ENCODE measurements around the gene MXD3.
A peak's percentile ranks its signal among the peaks of the same experiment; 100 is the strongest.
"Not testable (repeated sequence)": the region's sequence is repeated elsewhere in the genome, so short reads cannot be mapped to it uniquely, and the experiment has no call there.

MXD3 gene

GRCh38 chr5:177319913-177320588 is 8.4 kb upstream of the MXD3 start:
- no peak for DNase-seq

GRCh38 chr5:177317959-177318377 is 6.3 kb upstream of the MXD3 start:
- peak; percentile 87 for DNase-seq

- DNase-seq: no peak
Observed at GRCh38 chr5:177316005-177316404, 4.3 kb upstream of the MXD3 start.

- no peak for DNase-seq
Observed at GRCh38 chr5:177315411-177315810, 3.7 kb upstream of the MXD3 start.

DNA sequence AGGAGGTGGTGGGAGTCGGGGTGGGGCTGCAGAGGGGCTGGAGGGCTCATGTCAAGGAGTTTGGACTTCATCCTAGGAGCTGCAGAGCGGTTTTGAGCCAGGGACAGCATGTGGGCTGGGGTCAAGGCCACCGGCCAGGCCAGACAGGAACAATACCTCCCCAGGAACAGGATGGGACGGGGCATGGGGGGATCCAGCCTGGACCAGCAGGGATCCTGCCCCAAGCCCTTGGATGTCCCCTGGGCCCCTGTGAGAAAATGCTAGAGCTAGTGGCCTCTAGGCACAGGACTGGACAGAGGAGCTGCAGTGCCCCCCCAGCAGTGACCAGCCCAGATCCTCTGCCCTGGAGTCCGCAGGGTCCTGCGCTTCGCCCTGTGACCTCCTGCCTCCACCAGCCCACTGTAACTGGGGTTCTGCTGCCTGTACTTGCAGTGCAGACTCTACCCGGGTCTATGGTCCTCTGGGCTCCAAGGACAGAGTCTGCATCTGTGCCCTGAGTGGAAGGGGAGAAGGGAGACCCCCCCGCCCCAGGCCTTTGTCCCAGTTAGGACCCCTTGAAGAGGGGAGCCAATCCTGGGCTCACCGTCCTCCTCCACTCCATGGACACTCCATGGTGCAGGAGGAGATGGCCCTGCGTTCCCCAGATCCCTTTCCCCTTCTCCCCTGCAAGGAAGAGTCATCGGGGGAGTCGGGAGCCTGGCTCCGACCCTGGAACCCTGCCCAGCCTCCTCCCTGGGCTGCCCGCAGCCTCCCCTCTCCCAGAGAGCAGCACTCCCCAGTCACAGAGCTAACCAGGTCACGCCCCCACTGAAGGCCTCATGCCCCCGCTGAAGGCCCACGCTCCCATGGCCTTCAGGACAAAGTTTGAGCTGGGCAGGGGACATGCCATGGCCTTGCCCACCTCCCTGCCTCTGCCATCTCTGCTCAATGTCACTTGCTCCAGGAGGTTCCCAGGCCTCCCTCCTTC is 3.0 kb upstream of the MXD3 start:
- no peak for DNase-seq

DNA sequence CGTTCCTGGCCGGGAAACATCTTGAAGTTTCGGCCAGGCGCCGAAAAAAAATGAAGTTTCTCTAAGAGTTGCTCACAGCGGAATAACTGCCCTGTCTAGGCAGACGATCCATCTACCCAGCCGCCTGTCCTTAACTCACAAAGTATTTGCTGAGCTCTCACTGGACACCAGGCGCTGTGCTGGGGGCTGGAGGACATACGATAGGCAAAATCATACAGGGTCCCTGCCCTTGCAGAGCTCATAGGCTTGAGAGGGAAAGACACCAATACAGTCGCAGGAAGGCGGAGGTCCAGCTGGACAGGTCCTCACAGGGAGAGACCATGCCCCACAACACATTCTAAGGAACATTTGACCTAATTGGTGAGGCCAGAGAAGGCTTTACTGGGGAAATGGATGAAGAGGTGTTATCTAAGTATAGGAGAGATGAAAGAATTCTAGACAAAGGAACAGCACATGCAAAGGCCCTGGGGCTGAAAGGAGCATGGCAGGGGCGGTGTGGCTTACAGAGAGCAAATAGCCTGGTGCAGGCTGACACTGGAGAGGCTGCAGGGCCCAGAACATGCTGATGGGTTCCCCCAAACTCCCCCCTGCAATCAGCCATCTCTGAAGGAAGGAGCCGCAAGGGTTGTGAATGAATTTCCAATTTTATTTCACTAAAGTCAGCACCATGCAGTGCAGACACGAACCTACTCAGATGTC is 2.0 kb upstream of the MXD3 start:
- DNase-seq: no peak

GRCh38 chr5:177312649-177313181 is 1.0 kb upstream of the MXD3 start:
- no peak for DNase-seq

- DNase-seq: no peak
Observed at GRCh38 chr5:177311392-177311722, 341 bp downstream of the MXD3 start.

GRCh38 chr5:177310757-177311391 is 824 bp downstream of the MXD3 start:
- DNase-seq: no peak

GRCh38 chr5:177310332-177310731 is 1.4 kb downstream of the MXD3 start:
- DNase-seq: no peak

DNA sequence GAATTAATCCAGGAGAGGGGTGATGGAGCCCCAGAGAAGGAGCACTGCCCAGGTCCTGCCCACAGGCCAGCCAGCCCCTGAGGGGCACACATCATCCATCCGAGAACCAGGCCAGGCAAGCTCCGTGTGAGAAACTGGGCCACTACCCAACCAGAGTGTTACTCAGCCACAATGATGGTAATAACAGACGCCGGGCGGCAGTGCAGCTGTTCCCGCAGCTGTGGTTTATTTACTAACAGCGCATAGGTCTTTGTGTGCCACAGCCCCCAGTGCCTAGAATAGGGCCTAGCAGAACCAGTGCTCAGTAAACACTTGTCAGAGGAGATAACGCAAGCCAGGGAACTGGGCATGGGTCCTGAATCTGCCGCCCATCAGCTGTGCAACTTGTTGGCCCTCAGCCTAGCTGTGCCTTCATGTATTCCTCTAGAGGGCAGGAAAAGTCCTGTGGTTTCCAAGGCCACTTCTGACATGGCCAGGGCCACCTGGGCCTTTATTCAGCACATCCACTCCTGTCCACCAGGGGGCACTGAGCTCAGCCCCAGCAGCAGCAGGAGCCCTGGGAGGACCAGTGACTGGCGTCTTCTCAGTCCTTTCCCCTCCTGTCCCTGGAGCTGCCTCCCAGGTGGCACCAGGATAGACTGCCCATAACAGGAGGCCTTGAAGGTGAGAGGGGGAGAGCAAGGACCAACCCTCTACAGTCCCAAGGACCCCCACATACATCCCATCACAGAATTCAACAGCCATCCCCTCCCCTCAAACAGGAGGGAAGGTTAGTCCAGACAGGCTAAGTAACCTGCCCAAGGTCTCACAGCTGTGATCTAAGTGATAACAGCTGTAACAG is 2.1 kb downstream of the MXD3 start:
- peak; percentile 85 for DNase-seq

DNA sequence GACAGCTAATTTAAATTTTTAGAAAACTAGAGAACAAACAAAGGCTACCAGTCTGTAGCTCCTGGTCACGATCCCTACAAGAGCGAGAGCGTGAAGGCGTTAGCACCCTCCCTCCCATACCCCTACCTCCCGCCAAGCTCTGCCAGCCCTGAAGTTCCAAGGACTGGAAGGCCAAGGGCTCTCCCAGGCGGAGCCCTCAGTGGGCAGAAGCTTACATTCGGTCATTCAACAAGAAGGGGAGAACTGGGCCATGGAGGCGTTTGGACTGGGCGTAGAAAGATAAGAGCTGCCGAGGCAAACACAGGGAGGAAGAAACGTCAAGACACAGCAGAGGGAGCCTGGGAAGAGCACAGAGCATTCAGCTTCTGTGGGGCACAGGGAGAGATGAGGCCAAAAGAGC is 3.0 kb downstream of the MXD3 start:
- no peak for DNase-seq

DNA sequence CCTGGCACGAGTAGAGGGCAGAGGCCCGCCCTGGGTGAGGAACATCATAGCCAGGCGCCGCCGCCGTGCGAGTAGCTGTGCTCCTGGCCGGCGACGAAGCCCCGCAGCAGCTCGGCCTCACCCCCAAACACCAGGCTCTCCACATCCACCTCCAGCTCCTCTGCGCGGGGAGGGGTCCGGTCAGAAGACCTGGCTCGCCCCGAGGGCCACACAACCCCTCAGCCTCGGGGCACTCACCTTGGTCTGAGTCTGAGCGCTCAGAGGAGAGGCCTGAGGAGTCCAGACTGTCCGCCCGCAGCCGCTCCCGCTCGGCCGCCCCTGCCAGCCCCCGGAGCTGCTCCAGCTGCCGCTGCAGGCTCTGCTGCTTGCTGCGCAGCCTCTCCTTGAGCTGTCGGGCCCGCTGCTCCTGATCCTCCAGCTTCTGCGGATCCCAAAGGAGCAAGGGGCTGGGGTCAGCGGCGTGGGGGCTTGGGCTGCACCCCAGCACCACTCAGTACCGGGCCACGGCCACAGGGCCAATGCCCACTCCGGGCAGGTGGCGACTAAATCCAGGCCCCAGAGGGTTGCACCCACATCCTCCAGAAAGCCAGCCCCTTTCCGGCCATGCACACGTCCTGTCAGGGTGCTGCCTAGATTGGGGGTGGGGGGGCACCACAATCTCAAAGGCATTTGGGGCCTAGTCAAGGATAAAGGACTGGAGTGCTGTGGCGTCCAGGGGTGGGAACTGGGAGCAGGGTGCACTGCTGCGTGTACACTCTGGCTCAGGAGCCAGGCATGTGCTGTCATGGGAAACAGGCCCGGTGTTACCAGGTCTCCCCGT is 3.9 kb downstream of the MXD3 start:
- no peak for DNase-seq

GRCh38 chr5:177306674-177307543 is 4.8 kb downstream of the MXD3 start:
- DNase-seq: no peak

DNA sequence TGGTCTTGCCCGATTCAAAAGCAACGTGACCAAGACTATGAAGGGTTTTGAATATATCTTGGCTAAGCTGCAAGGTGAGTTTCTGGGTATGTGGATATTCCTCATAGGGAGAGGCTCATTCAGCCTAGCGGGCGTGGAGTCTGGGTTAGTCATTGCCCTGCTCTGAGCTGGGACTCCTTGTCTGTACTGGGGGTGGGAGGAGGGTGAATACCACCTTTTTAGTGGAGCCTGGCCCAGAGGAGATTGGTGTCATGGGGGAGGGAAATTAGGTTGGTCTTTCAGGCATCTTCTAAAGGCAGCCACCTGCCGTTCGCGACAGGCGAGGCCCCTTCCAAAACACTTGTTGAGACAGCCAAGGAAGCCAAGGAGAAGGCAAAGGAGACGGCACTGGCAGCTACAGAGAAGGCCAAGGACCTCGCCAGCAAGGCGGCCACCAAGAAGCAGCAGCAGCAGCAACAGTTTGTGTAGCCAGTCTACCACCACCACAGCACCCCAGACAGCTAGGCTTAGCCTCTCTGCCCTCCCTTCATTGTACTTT is 5.5 kb downstream of the MXD3 start:
- DNase-seq: not testable (repeated sequence)

GRCh38 chr5:177304392-177305119 is 7.1 kb downstream of the MXD3 start:
- peak; percentile 69 for DNase-seq

- no peak for DNase-seq
Observed at GRCh38 chr5:177303925-177304391, 7.7 kb downstream of the MXD3 start.

DNA sequence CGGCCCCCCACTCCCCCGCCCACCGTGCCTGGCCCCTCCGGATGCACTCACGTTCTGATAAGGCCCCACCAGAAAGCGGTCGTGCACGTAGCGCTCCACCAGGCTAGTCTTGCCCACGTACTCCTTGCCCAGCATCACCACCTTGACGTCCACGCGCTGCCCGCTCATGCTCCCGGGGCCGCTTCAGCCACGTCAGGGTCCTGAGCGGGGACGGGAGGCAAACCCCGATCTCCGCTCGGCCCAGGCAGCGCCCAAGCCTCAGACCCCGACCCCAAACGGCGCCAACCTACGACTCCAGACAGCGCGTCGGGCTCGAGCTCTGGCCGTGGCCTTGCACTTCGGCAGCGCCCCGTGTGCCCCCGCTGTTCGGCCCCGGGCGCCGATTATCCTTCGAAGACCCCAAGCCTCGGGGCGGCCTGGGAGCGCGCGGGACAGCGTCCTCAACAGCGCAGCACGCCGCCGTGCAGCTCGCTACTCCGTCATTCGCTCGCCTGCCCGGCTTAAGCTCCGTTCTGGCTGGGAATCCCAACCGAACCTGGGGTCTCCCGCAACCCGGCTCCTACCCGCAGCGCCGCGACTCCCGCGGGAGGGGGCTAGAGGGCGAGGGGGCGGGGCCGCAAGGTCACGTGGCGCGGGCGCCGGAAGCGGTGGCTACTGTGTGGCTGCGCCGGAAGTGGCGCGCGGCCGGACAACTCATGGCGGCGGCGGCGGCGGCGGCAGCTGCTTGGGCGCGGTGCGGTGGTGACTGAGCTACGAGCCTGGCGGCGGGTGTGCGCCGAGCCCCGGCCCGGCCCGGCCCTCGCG is 8.4 kb downstream of the MXD3 start, which contains the start of the genes PRELID1 and RAB24:
TSS of gene PRELID1 (plus strand) at position 679 of the 804 bp plus-strand sequence. CDS start 187 bp downstream, outside the sequence.
TSS of gene RAB24 (minus strand) at position 599 of the 804 bp plus-strand sequence. CDS start at position 168, 431 bp downstream.
- DNase-seq: peak; percentile 94
